K562 (cell line): ENCODE data around the gene MTRF1L. TPM values are rescaled to one million over a fixed set of nuclear protein-coding genes. Genes with fewer than 3 reads are reported as not detected.

Source experiments
- ATAC-seq: fragments of 200-7000 bp; cut with Tn5 transposase; 3 replicates; pipeline ENCODE4 v1.9.1; 2020; ENCODE audit warnings: moderate library complexity
- BruUV-seq: library from RNA; stranded (reverse); fragments of 400-500 nt; replicated peaks from 2 replicates; lab custom pipeline; 2021; lab: Mats Ljungman, UMichigan
- CTCF ChIA-PET: fragments of 300-600 bp; formaldehyde crosslinking; extraction: SDS; loops from one replicate; lab custom pipeline; 2021; ENCODE audit warnings: low intra/inter-chr PET ratio; lab: Yijun Ruan, JAX
- POLR2A ChIA-PET: fragments of 300-600, 350-650 bp; sonication (Branson Sonifier 250); formaldehyde crosslinking; extraction: SDS; loops from one replicate; lab custom pipeline; 2021; ENCODE audit warnings: antibody characterized with exemption, inconsistent platforms; lab: Yijun Ruan, JAX
- DNase-seq, 4 experiments: peaks; one replicate each; pipeline versions ENCODE4 v3.0.0 to v3.0.0-alpha.2; 2011 to 2018; ENCODE audit warnings: low spot score in 3 of 4, mixed read lengths in 3 of 4; ENCODE audit errors: extremely low read depth in 1 of 4
- FAIRE-seq: peaks from 2 replicates; lab custom pipeline; 2011; peaks lifted over from hg19 to GRCh38; lab: Jason Lieb, UNC
- H2AFZ ChIP-seq: 2 replicates; pipeline ENCODE4 v1.6.0; 2011; ENCODE audit warnings: low read depth, low read length, control low read depth, inconsistent platforms
- H3K27ac ChIP-seq: fragments of 200-600 bp; 3 replicates; pipeline ENCODE4 v1.8.0; 2011; ENCODE audit warnings: low read depth, mild to moderate bottlenecking, control low read depth, inconsistent platforms, low read length, moderate library complexity, mixed read lengths; ENCODE audit errors: extremely low read depth
- H3K27me3 ChIP-seq, 2 experiments: fragments of 300-600 bp in 1 of 2; 2 replicates in 1 of 2; 3 replicates in 1 of 2; pipeline versions ENCODE4 v1.6.0 to v1.8.0; 2011; ENCODE audit warnings: inconsistent platforms in 2 of 2, low read length in 2 of 2, mild to moderate bottlenecking in 1 of 2, mixed read lengths in 1 of 2, moderate library complexity in 1 of 2; ENCODE audit not compliant: control insufficient read depth in 2 of 2, insufficient read depth in 2 of 2
- H3K36me3 ChIP-seq: fragments of 300-600 bp; 3 replicates; pipeline ENCODE4 v1.8.0; 2011; ENCODE audit warnings: mild to moderate bottlenecking, low read length, inconsistent platforms; ENCODE audit not compliant: control insufficient read depth, insufficient read depth
- H3K4me1 ChIP-seq, 2 experiments: fragments of 200-600 bp in 1 of 2; replicated peaks in 1 of 2; 2 replicates in 1 of 2; 3 replicates in 1 of 2; pipeline versions ENCODE4 v1.5.1 to v1.8.0; 2011; ENCODE audit warnings: inconsistent platforms in 2 of 2, low read length in 2 of 2, mild to moderate bottlenecking in 1 of 2, mixed read lengths in 1 of 2, moderate library complexity in 1 of 2; ENCODE audit not compliant: control insufficient read depth in 2 of 2, insufficient read depth in 2 of 2
- H3K4me2 ChIP-seq: 2 replicates; pipeline ENCODE4 v1.6.1; 2011; ENCODE audit warnings: low read length, control low read depth, inconsistent platforms, mixed read lengths; ENCODE audit not compliant: insufficient read depth
- H3K4me3 ChIP-seq: fragments of 200-600 bp; sonication (generic), shearing (Covaris generic); 2 replicates; pipeline ENCODE4 v1.5.1; 2016; ENCODE audit warnings: control low read depth, inconsistent platforms
- H3K79me2 ChIP-seq: fragments of 200-600 bp; 3 replicates; pipeline ENCODE4 v1.8.0; 2011; ENCODE audit warnings: low read length, inconsistent platforms; ENCODE audit not compliant: control insufficient read depth, insufficient read depth
- H3K9ac ChIP-seq, 2 experiments: 2 replicates each; pipeline versions ENCODE4 v1.6.0 to v1.6.1; 2011; ENCODE audit warnings: low read depth in 2 of 2, low read length in 2 of 2, control low read depth in 1 of 2, inconsistent platforms in 1 of 2, mild to moderate bottlenecking in 1 of 2, mixed read lengths in 1 of 2; ENCODE audit not compliant: insufficient read depth in 1 of 2
- H3K9me1 ChIP-seq: one replicate; pipeline ENCODE4 v1.6.0; 2011; ENCODE audit warnings: inconsistent platforms, mild to moderate bottlenecking, low read length, moderate library complexity; ENCODE audit not compliant: control insufficient read depth, insufficient read depth
- H3K9me3 ChIP-seq: replicated peaks from 2 replicates; pipeline ENCODE4 v1.5.1; 2011; ENCODE audit warnings: low read depth, low read length, inconsistent platforms; ENCODE audit not compliant: control insufficient read depth, insufficient read depth
- H4K20me1 ChIP-seq: replicated peaks from 2 replicates; pipeline ENCODE4 v1.6.1; 2011; ENCODE audit warnings: low read length, inconsistent platforms, mixed read lengths; ENCODE audit not compliant: control insufficient read depth, insufficient read depth
- CEBPG ChIP-seq, 3 experiments: fragments of 200-800 bp in 1 of 3; sonication (Bioruptor generic) in 1 of 3; sonication (generic) in 1 of 3; formaldehyde crosslinking in 1 of 3; IDR thresholded peaks in 2 of 3; conservative IDR thresholded peaks in 1 of 3; 2 replicates each; pipeline versions ENCODE4 v1.6.1 to v1.8.0; 2016 to 2022; ENCODE audit warnings: missing compliant biosample characterization in 2 of 3, missing genetic modification characterization in 2 of 3, mild to moderate bottlenecking in 1 of 3, missing genetic modification reagents in 1 of 3
- CREB1 ChIP-seq, 2 experiments: sonication (generic) in 1 of 2; formaldehyde crosslinking in 1 of 2; IDR thresholded peaks; 2 replicates each; pipeline versions ENCODE4 v1.6.1 to v1.8.0; 2012 to 2022; ENCODE audit warnings: inconsistent platforms in 1 of 2, mild to moderate bottlenecking in 1 of 2, missing genetic modification reagents in 1 of 2, moderate library complexity in 1 of 2
- KLF1 ChIP-seq: fragments of 450-650 bp; IDR thresholded peaks from 2 replicates; pipeline ENCODE4 v1.6.1; 2016; ENCODE audit warnings: missing genetic modification characterization, missing compliant biosample characterization
- MAFK ChIP-seq: IDR thresholded peaks from 2 replicates; pipeline ENCODE4 v1.6.1; 2011; ENCODE audit warnings: low read length, improper control_type of control experiment
- POLR2AphosphoS5 ChIP-seq: IDR thresholded peaks from 2 replicates; pipeline ENCODE4 v1.6.1; 2011; ENCODE audit warnings: mild to moderate bottlenecking, low read depth, low read length, moderate library complexity; ENCODE audit not compliant: control insufficient read depth, insufficient read depth
- PTRF ChIP-seq: fragments of 450-650 bp; IDR thresholded peaks from 2 replicates; pipeline ENCODE4 v1.6.1; 2016; ENCODE audit warnings: mild to moderate bottlenecking, missing genetic modification characterization, missing compliant biosample characterization
- YY1 ChIP-seq, 3 experiments: IDR thresholded peaks; 2 replicates each; pipeline ENCODE4 v1.6.1; 2011; ENCODE audit warnings: low read length in 2 of 3, mild to moderate bottlenecking in 2 of 3, moderate library complexity in 2 of 3, borderline replicate concordance in 1 of 3, control low read depth in 1 of 3, low read depth in 1 of 3; ENCODE audit not compliant: insufficient read depth in 3 of 3, insufficient replicate concordance in 2 of 3, control insufficient read depth in 1 of 3, insufficient read length in 1 of 3; ENCODE audit errors: extremely low read depth in 1 of 3
- ZNF174 ChIP-seq: fragments of 250-450 bp; sonication (Bioruptor Pico); IDR thresholded peaks from 2 replicates; pipeline ENCODE4 v1.4.0; 2020; ENCODE audit warnings: mild to moderate bottlenecking
- WGBS: fragments of 100-300 bp; shearing (Covaris generic); methylation state at CpG from one replicate; pipeline ENCODE4 v1.1.6; 2016; ENCODE audit warnings: low coverage, mixed read lengths; ENCODE audit not compliant: insufficient coverage; ENCODE audit errors: missing lambda C conversion rate; 5-methylcytosine and 5-hydroxymethylcytosine counted together
- in situ Hi-C: fragments of 300-500 bp; cut with MboI; formaldehyde crosslinking; loops from 4 replicates; pipeline ENCODE4 v1.15.0; 2018; ENCODE audit warnings: inconsistent platforms, mixed read lengths
- intact Hi-C: fragments of 100-400 bp; cut with micrococcal nuclease; formaldehyde crosslinking; loops from 2 replicates; pipeline ENCODE4 v1.14.2; 2022
- polyA plus RNA-seq, 8 experiments: library from polyadenylated mRNA; depleted of rRNA in 4 of 8; stranded (reverse) in 5 of 8; unstranded in 3 of 8; fragments of >200 nt; fragmentation: Nextera tagmentation in 2 of 8; fragmentation: Illumina TruSeq in 1 of 8; extraction: Ambion mirVana in 2 of 8; extraction: Trizol in 1 of 8; gene quantifications; 2 replicates each; pipeline versions ENCODE4 v1.2.1 to v1.2.3, GENCODE V29; 2011 to 2014; ENCODE audit warnings: inconsistent platforms in 1 of 8, missing spikeins in 1 of 8
- total RNA-seq, 7 experiments: library from RNA; depleted of rRNA in 6 of 7; stranded (reverse); fragments of >200 nt in 6 of 7; fragmentation: Illumina TruSeq in 2 of 7; extraction: Trizol in 2 of 7; gene quantifications; 2 replicates each; pipeline versions ENCODE4 v1.2.1 to v1.2.3, GENCODE V29; 2011 to 2021; ENCODE audit warnings: low replicate concordance in 1 of 7
- TF ChIP-seq, protein P1 (sequence below): fragments of 450-650 bp; formaldehyde crosslinking; IDR thresholded peaks from 2 replicates; pipeline ENCODE4 v1.4.0; 2020; ENCODE audit warnings: mild to moderate bottlenecking, moderate library complexity
- TF ChIP-seq, protein P2 (sequence below), 2 experiments: fragments of 450-650 bp in 1 of 2; IDR thresholded peaks; 2 replicates each; pipeline ENCODE4 v1.6.1; 2011 to 2017; ENCODE audit warnings: low read depth in 2 of 2, antibody characterized with exemption in 1 of 2, borderline replicate concordance in 1 of 2, low read length in 1 of 2, mild to moderate bottlenecking in 1 of 2, mixed read lengths in 1 of 2; ENCODE audit not compliant: control insufficient read depth in 1 of 2
- TF ChIP-seq, protein P3 (sequence below): fragments of 450-650 bp; IDR thresholded peaks from one replicate; pipeline ENCODE4 v1.6.1; 2018; ENCODE audit warnings: mild to moderate bottlenecking, moderate library complexity; ENCODE audit not compliant: partially characterized antibody

The MTRF1L gene
- total and polyA plus RNA-seq, 9 of the 15 experiments (the other 6 are each of a cell fraction or from before 2014, with no cell fraction given), result 10.7 to 34.0 (median 30.2) TPM

DNA sequence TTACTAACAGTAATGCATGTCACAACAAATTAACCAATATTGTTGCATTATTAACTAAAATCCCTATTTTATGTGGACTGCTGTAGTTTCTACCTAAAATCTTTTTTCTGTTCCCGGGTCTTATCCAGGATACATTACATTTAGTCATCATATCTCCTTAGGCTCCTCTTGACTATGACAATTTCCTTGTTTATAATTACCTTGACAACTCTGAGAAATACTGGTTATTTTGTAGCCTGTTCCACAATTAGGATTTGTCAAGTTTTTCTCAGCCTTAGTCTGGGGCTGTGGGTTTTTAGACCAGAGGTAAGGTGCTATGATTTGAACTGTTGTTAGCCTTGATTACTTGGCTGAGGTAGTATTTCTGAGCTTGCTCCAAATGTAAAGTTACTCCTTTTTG is 23.4 kb downstream of the MTRF1L start:
- CTCF ChIA-PET, result no interaction called here
- H4K20me1 ChIP-seq, result peaks cover 42% of the 10 kb centered on the region
- no peak for FAIRE-seq

More for the DNA sequence above, 23.4 kb downstream of the MTRF1L start:
- Histone ChIP-seq H2AFZ (no peak overlapping the region), H3K9ac (peak overlapping the region in 1 of 2 experiments; percentile 97; a peak in 2 of 4 replicates), H3K9me1 (peaks cover 4% of the 10 kb centered on the region), H3K4me2 (peak overlapping the region; percentile 75), H3K36me3 (peaks cover 74% of the 10 kb centered on the region), H3K79me2 (peaks cover 97% of the 10 kb centered on the region), H3K4me3 (peak overlapping the region; percentile 99; the same call in 1 of the 2 replicates), H3K27me3 (no peaks in the 10 kb centered on the region)
- ATAC-seq (no peak), DNase-seq (no peak)
- intact Hi-C loops, result no loop called here
- POLR2A ChIA-PET, result interaction anchor here (1.7 to 1.9 kb wide), 2 partner anchors 11 to 17 kb away, joined by 7 to 11 read pairs; no protein-coding TSS in a partner anchor
- WGBS, result 48% methylated on average over 1 of the region's 1 CpG
- in situ Hi-C loops, result loop anchor here (25.0 kb wide), 2 partner anchors 1533 to 1567 kb away; partner anchors contain the start of gene CNKSR3
- no TSS peak for BruUV-seq
- TF ChIP-seq YY1 (IDR thresholded peaks at IDR 0.05; ENCODE audit: borderline replicate concordance in 1 of 3, control insufficient read depth in 1 of 3, extremely low read depth in 1 of 3, insufficient read depth in 3 of 3, insufficient read length in 1 of 3, insufficient replicate concordance in 2 of 3, low read depth in 1 of 3, low read length in 2 of 3) (no peak), POLR2AphosphoS5 (0 out of 2 replicates have a peak, but pooled peaks have one; percentile 24), CEBPG (CRISPR knock-in tag; IDR thresholded peaks at IDR 0.05) (no peak), CEBPG (tag; conservative IDR thresholded peaks at IDR 0.05 in 1 of 2, IDR thresholded peaks at IDR 0.05 in 1 of 2) (no peak), CREB1 (IDR thresholded peaks at IDR 0.05) (no peak), CREB1 (CRISPR knock-in tag; IDR thresholded peaks at IDR 0.05) (no peak), ZNF174 (no peak), KLF1 (tag) (no peak), MAFK (no peak), PTRF (tag) (no peak)
- TF ChIP-seq, protein P1, sequence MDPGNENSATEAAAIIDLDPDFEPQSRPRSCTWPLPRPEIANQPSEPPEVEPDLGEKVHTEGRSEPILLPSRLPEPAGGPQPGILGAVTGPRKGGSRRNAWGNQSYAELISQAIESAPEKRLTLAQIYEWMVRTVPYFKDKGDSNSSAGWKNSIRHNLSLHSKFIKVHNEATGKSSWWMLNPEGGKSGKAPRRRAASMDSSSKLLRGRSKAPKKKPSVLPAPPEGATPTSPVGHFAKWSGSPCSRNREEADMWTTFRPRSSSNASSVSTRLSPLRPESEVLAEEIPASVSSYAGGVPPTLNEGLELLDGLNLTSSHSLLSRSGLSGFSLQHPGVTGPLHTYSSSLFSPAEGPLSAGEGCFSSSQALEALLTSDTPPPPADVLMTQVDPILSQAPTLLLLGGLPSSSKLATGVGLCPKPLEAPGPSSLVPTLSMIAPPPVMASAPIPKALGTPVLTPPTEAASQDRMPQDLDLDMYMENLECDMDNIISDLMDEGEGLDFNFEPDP (CRISPR knock-in tag), result no peak
- TF ChIP-seq, protein P2, sequence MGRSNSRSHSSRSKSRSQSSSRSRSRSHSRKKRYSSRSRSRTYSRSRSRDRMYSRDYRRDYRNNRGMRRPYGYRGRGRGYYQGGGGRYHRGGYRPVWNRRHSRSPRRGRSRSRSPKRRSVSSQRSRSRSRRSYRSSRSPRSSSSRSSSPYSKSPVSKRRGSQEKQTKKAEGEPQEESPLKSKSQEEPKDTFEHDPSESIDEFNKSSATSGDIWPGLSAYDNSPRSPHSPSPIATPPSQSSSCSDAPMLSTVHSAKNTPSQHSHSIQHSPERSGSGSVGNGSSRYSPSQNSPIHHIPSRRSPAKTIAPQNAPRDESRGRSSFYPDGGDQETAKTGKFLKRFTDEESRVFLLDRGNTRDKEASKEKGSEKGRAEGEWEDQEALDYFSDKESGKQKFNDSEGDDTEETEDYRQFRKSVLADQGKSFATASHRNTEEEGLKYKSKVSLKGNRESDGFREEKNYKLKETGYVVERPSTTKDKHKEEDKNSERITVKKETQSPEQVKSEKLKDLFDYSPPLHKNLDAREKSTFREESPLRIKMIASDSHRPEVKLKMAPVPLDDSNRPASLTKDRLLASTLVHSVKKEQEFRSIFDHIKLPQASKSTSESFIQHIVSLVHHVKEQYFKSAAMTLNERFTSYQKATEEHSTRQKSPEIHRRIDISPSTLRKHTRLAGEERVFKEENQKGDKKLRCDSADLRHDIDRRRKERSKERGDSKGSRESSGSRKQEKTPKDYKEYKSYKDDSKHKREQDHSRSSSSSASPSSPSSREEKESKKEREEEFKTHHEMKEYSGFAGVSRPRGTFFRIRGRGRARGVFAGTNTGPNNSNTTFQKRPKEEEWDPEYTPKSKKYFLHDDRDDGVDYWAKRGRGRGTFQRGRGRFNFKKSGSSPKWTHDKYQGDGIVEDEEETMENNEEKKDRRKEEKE (IDR thresholded peaks at IDR 0.05; ENCODE audit: borderline replicate concordance in 1 of 2, control insufficient read depth in 1 of 2, low read depth in 2 of 2, low read length in 1 of 2), result peak in 1 of 2 experiments; percentile 69; a peak in 1 of 4 replicates
- TF ChIP-seq, protein P3, sequence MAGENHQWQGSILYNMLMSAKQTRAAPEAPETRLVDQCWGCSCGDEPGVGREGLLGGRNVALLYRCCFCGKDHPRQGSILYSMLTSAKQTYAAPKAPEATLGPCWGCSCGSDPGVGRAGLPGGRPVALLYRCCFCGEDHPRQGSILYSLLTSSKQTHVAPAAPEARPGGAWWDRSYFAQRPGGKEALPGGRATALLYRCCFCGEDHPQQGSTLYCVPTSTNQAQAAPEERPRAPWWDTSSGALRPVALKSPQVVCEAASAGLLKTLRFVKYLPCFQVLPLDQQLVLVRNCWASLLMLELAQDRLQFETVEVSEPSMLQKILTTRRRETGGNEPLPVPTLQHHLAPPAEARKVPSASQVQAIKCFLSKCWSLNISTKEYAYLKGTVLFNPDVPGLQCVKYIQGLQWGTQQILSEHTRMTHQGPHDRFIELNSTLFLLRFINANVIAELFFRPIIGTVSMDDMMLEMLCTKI, result no peak
- TF ChIP-seq, all 486 proteins: peak for 2
- Histone ChIP-seq H3K4me1 (peaks cover 3 to 34% of the 10 kb centered on the region in 2 experiments), H3K9me3 (no peaks in the 10 kb centered on the region), H3K27ac (no peak overlapping the region)
